GM21825 (cell line): ENCODE results near the gene ANKS4B.
"Not testable (repeated sequence)": the region's sequence is repeated elsewhere in the genome, so short reads cannot be mapped to it uniquely, and the experiment has no call there.

ENCODE experiments used
- ATAC-seq: cut with Tn5 transposase; IDR thresholded peaks from one replicate; pipeline ENCODE4 v1.9.1; 2021; ENCODE audit warnings: mild to moderate bottlenecking, moderate library complexity; ENCODE audit not compliant: unreplicated experiment

The ANKS4B gene

DNA sequence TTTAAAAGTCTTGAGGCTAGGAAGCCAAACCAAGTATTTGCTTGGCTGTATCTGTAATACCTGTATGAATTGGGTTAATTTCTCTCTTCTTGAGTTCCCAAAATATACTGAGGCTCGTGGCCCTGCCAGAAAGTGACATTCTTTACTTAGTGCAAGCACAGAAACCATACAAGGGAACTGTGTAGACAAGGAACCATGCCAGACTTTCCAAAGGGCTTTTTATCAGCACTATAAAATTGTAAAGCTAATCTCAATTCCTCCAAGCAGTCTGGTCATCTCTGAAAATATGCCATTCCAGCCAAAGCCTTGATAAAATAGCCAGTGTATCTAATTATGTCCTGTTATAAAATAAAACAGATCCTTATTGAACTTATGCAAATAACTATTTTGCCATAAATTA lies 51.8 kb downstream of the ANKS4B start:
- ATAC-seq: no peak

- ATAC-seq: not testable (repeated sequence)
These were observed 56.3 kb downstream of the ANKS4B start for GRCh38 chr16:21289789-21290188.

- peak; percentile 47 for ATAC-seq
These were observed 67.0 kb downstream of the ANKS4B start for GRCh38 chr16:21300309-21301167.

- peak; percentile 62 for ATAC-seq
These were observed 67.8 kb downstream of the ANKS4B start for GRCh38 chr16:21301168-21301894.

DNA sequence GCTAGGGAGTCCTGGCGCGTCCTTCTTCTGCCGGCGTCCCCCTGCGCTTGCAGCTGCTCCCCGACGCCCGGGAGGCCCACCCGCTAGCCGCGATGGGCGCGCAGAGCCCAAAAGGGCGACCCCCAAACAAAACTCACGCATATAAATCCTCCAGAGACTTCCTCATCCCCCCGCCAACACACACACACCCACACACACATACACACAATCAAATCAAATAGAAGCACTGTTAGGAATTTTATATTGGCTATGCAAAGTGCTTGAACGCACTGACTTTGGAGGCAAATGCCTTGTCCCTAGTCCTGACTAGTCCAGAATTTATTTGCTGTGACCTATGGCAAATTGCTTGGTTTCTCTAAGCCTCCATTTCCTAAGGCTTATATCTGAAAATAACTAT lies 68.4 kb downstream of the ANKS4B start:
- ATAC-seq: no peak

DNA sequence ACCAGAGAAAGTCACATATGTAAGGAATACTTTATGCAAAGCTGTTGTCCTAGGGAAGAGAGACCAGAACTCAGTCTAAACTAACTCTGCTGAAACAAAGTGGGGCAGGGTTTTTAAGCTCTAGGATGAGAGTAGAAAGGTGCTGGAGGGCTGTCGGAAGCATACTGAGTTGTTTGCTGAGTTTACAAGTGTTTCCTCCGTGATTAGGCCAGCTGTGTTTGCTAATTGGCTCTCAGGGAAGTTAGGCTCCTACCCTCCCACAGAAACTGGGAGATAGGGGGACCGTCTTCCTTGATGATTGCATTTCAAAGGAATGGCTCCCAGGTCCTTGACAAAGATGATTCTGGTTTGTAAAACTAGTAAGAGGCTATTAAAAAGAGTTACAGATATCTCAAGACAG lies 69.0 kb downstream of the ANKS4B start:
- ATAC-seq: no peak

DNA sequence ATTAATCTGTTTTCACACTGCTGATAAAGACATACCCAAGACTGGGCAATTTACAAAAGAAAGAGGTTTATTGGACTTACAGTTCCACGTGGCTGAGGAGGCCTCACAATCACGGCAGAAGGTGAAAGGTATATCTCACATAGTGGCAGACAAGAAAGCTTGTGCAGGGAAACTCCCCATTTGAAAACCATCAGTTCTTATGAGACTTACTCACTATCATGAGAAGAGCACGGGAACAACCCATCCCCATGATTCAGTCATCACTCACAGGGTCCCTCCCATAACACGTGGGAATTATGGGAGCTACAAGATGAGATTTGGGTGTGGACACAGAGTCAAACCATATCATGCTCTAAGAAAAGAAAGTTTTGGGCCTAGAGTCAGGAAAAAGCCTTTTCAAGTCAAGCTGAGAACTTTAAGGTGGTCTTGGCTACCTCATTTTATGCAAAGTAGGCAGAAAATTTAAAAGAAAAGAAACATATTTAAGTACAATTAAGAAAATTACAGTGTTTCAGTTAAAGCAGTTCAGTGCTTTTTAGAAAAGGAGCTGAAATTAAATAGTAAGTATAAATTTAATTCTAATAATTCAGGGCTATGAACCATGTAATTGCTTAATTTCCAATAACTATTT lies 69.5 kb downstream of the ANKS4B start:
- no peak for ATAC-seq
